GM19455 (cell line): ENCODE measurements around the gene TMEFF2.
"Not testable (repeated sequence)": the region's sequence is repeated elsewhere in the genome, so short reads cannot be mapped to it uniquely, and the experiment has no call there.

Experiments
- ATAC-seq: cut with Tn5 transposase; IDR thresholded peaks from one replicate; pipeline ENCODE4 v1.9.1; 2021; ENCODE audit not compliant: unreplicated experiment

The TMEFF2 gene

DNA sequence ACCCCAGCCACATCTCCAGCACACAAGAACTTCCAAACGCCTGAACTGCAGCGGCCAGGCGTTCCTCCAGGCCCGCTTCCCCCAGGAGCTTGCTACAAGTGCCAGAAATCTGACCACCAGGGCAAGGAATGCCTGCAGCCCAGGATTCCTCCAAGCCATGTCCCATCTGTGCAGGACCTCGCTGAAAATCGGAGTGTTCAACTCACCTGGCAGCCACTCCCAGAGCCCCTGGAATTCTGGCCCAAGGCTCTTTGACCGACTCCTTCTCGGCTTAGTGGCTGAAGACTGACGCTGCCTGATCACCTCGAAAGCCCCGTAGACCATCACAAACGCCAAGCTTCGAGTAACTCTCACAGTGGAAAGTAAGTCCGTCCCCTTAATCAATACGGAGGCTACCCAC is 62.1 kb downstream of the TMEFF2 start:
- ATAC-seq, result not testable (repeated sequence)

DNA sequence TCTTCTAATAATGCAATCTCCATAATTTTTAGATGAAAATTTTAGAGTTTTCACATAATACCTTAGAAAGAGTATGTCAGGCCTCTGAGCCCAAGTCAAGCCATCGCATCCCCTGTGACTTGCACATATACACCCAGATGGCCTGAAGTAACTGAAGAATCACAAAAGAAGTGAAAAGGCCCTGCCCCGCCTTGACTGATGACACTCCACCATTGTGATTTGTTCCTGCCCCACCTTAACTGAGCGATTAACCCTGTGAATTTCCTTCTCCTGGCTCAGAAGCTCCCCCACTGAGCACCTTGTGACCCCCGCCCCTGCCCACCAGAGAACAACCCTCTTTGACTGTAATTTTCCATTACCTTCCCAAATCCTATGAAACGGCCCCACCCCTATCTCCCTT is 64.4 kb downstream of the TMEFF2 start:
- ATAC-seq, result not testable (repeated sequence)

DNA sequence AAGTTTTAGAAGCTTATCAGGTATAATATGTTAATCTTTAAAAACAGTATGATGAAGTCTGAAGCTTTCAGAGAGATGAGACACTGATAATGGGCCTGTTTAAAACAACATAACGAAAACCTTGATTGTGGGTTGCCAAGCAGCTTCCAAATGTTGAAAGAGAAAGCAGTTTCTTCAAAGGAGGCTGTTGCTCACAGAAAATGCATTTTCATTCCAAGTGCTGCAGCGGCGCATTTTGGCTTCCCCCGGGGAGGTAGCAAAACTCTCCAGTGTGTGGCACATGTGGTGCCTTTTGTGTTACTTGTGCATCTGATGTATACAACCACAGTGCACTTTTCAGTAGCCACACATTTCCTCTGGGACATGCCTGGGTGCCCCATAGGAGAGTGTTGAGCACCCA is 66.1 kb downstream of the TMEFF2 start:
- ATAC-seq, result no peak

DNA sequence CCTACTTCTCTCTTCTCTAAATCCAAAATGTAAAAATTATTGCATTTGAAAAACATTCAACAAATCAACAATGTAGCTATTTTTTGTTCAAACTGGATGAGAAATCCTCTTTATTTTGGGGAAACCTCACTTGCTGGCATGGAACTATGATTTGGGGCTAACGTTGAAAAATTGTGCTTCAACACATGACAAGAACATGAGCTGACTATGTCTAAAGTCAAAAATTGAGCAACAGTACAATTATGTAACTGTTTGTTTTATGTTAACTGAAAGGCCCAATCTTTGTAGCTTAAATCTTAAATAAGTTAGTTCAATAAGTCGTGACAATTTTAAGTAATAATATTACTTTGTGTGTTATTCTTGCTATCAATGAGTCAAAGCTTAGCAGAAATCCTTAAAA is 67.3 kb downstream of the TMEFF2 start:
- no peak for ATAC-seq

DNA sequence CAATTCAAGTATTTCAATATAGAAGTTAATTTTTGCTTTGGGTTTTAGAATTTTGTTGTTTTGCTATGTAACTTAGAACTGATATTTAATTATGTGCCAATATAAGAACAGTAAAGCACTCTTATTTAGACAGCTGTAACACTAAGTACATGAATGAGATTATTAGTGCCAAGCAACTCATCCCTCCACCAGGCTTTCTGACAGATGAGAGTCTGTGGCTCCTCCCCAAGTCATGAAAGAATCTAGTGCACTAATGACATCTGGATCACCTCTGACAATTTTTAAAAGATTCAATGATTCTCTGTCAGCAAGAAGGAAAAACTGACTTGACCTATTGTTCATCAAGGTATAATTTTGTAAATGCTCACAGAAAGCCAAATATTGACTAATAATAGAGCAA is 67.8 kb downstream of the TMEFF2 start:
- no peak for ATAC-seq

DNA sequence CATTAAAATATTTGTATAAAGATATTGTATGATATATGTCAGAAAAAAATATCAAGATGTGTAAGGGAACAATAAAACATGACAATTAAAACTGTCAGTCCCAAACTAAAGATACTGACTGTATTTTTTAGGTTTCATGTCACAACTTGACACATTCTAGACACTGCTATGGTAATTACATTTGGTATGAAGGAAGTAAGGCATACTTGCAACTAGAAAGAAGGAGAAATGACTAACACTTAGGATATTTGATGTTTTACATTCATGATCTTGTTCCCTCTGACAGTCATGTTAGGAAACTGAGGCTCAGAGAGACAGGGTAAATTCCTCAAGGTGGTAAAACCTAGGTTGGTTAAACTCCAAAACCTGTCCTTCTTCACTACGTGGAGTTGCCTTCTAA is 68.3 kb downstream of the TMEFF2 start:
- ATAC-seq, result no peak

DNA sequence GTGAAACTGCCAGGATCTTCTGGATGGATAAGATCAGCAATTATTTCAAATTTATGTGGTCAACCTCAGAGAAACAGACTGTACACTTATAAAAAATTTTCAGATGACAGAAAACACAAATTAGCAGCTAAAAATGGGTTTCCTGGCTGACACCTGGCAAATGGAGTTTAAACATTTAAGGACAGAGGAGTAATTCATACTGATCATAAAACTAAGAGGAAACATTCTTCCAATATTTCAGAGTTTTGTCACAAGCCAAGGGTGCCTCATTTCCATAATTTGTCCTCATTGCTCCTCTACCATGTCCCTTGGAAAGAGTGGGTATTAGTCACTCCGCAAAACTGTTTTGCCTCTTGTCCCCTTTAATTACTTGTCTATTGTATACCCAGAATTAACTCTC is 70.2 kb downstream of the TMEFF2 start:
- ATAC-seq, result no peak

DNA sequence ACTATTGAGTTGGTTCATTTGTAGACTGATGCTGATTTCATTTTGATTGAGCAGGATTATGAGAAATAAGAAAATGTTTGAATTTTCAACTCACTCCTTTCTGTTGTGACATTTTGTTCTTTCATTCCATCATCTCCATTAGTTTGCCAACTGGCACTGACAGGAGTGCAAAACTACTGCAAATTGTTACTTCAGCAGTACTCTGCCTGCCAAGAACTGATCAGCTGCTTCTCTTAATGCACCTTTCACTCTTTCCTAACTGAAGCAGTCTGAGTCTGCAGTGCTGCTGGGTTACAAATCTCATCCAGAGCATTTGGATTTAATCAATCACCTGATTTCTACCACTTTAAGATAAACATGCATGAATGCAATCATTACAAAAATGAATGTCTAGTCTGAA is 70.9 kb downstream of the TMEFF2 start:
- ATAC-seq, result no peak

DNA sequence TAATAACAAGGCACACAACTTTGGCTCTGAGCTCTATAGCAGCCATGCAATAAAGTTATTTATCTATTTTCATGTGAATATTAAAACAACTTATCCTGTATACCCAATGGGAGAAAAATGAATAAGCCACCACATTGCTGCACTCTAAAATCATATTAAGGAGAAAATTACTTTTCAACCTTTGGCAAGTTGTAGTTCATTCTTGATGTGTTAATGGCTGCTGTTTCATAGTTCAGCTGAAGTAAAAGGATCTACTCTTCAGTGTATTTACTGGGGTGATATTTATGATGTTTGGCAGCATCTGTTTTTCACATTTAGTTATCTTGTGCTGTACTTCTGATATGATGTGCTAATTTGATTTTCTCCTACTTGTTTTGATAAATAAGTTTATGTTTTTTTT is 71.8 kb downstream of the TMEFF2 start:
- no peak for ATAC-seq

DNA sequence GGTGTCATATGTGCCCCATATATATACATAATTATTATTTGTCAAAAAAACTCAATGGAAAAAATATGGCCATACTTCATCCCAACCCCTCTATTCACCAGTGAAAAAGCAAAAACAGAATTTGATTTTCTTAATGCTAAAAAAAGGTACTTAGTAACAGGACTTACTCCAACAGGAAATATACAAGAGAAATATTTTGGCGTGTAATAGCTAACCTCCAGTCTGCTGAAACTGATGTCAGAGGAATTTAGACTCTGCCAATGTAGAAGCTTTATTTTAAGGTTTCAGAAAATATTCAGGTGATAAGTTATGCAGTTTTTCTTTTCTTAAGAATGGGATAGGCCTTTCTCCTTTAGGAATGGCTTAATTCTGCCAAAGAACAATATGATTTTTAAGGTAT is 72.6 kb downstream of the TMEFF2 start:
- ATAC-seq, result no peak

DNA sequence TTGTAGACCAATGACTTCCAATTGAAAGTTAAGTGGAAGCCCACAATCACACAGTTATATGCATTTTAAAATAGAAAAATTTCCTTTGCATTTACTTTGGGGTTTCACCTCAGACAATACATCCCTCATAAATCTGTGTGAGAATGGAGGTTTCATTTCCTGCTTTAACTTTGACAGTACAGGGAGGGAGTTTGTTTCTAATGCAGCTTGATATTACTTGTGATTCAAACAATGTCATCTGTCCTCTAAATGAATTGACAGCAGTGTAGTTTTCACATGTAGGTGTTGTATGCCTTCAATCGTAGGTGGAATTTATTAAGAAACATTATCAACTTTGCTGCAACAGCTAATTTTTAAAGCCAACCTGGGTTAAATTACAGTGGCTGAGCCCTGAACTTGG is 75.2 kb downstream of the TMEFF2 start:
- ATAC-seq, result no peak

DNA sequence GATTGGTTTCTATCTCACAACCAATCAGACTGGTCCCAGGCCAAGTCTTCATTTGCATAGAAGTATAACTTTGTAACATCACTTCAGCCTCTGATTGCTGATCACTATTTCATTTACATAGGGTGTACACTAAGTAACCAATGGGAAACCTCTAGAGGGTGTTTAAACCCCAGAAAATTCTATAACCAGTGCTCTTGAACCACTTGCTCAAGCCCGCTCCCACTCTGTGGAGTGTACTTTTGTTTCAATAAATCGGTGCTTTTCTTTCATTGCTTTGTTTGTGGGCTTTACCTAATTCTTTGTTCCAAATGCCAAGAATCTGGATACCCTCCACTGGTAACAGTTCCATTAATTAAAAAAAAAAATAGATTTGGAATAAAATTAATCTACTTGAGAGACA is 77.0 kb downstream of the TMEFF2 start:
- no peak for ATAC-seq

DNA sequence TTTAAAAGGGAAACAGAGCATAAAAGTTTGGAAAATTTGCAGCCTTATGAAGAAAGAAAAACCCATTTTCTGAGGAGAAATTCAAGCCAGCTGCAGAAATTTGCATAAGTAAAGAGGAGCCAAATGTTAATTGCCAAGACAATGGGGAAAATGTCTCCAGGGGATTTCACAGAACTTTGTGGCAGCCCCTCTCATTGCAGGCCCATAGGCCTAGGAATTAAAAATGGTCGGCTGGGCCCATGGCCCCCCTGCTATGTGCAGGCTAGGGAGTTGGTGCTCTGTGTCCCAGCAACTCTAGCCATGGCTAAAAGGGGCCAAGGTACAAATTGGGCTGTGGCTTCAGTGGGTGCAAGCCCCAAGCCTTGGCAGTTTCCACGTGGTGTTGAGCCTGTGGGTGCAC is 83.2 kb downstream of the TMEFF2 start:
- ATAC-seq, result not testable (repeated sequence)

DNA sequence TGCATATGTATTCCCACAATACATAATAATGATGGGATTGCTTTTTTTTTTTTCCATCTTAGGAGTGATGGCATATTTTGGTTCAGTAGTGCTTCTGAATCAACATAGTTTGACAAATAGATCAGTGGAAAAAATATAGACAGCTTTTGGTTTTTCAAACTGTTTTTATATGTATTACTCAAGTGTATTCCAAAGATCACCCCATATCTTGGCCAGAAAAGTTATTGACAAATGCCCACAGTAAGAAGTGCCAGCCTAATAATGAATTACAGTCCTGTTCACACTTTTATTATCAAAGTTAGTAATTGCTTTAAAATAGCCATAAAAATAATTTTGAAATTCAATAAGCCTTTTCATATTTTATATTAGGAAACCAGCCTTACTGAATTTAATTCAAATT is 95.0 kb downstream of the TMEFF2 start:
- ATAC-seq, result no peak

DNA sequence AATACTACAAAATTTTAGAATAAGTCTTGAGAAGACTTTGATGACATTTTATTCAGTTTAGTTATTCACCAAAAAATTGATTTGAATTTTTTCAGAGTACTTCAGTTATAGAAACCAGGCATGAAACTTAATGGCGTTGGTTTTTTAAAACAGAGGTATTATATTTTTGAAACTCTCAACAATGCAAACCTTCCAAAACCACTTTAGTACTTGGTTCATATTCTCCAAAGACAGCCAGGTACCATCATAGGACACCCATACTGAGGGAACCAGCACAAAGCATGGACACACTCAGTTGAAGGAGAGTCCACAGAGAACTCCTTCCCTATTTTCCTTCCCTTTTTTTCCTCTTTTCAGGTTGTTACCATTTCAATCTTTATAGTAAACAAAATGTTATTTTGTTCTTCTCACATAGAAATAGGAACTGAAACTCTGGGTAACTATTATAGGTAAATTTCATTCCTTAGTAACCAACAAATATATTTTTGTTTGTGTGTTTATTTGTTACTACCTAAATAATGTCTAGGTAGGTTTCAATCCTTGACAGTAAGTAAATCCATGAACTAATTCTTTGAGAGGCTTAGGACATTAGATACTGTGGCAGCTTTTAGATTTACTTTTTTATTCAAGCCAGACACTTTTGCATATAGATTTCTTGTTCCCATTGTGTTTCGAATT is 95.8 kb downstream of the TMEFF2 start:
- ATAC-seq, result no peak

DNA sequence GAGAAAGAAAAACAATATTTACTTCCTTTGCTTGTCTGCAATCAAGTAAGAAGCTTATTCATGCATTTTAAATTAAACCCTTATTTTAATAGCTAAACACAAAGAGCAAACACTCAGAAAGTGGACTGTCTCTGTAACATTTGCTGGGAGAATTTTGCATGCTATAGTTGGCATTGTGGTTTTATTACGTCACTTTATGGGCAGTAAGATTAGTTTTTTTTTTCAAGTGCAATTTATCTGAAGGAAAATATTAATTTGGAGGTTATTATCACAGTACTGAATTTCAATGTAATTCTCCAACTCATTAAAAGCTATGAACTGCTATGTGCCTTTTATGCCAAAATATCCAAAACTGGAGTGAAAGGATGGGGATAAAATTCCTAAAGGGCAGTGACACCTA is 103.3 kb downstream of the TMEFF2 start:
- no peak for ATAC-seq

DNA sequence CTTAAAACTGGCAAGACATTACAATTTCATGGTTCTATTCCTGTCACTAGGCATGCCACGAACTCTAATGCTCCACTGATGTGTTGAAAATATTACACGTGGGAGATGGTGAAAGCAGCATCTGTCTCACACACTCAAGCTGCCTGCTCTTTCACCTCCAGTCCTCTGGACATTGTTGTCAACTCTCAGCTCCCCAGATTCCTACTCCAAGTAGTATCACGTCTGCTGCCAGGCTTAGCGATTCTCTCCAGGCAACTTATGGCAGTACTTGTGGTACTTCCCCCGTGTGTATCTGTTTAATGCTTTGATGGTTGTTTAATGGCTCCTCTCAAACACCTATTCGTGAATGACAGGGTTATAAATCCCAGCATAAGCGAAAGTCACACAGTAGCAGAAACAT is 103.8 kb downstream of the TMEFF2 start:
- ATAC-seq, result no peak

DNA sequence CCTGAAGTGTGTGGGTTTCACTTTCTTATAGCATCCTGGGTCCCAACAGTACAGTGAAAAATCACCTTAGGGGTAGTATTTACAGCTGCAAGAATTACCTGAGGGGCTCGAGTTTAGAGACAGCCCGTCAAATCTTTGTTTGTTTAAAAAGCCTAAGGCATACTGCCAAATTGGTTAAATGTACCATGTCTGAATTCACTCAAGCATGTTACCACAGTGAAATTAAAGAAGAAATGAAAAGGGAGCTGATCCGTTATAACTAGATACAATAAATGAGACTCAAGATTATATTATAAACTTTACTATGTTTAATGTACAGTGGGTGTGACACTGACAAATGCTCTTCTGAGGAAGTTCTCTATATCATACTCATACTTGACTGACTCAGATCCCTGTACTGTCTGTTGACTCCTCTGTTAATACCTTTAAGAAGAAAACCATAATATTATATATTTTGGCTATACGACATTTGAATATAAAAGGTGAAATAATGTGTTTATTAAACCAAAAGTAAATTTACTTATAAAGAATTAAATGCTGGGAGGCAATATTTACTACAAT is 107.3 kb downstream of the TMEFF2 start:
- ATAC-seq, result no peak

DNA sequence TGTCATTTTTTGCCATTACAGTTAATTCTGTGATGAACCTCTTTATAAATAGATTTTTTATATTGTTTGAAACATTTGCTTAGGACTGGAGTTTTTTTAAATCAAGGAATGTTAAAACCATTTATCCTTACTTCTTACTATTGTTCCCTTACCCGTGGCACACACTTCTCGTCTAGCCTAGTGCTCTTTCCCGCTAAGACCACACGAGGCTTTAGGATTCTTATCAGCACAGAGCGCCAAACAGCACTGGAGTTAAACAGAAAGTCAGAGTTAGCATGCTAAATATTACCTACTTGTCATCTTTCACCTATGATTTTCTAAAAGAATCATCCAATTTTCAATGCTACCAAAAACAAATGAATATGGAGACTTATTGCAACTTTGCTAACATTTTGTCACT is 112.6 kb downstream of the TMEFF2 start:
- no peak for ATAC-seq

DNA sequence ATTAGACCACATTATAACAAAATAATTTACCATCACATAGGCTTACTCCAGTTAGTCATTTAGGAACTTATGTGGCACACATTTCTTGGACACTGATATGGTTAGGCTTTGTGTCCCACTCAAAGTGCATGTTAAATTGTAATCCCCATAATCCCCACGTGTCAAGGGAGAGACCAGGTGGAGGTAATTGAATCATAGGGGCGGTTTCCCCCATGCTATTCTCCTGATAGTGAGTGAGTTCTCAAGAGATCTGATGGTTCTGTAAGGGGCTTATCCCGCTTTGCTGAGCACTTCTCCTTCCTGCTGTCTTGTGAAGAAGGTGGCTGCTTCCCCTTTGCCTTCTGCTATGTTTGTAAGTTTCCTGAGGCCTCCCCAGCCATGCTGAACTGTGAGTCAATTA is 114.6 kb downstream of the TMEFF2 start:
- ATAC-seq, result not testable (repeated sequence)

DNA sequence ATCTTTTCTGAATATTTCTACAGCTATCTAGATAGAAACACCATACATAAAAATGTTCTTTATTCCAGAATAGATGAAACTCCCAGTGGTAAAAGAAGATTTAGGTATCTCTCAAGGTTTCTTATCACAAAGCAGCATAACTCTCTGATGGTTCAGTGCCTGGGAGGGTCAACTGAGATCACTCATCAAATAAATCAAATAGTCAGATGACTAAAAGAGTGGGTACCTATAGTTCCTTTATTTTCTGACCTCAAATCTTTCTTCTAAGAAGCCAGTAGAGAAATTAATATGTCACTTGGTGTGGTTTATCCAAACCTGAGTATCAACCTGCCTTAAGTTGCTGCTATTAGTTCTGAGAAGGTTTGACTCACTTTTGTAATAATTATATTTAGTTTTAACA is 120.9 kb downstream of the TMEFF2 start:
- no peak for ATAC-seq

DNA sequence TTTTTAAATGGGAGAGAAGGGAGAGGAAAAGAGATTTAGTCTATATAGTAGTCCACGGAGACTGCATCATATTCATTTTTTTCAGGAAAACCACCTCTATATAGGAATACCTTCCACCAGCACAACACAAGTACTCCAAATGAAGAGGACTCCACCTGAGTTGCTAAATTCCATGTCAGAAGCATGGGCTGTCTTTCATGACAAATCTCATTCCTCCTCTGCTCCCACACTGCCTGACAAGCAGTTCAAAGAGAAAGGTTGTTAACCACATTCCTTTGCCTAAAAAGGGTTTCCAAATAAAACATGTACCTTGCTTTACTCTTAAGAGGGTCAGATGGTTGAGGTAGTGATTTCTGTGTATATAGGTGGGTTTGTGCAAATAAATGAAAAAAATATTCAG is 122.0 kb downstream of the TMEFF2 start:
- ATAC-seq, result no peak

DNA sequence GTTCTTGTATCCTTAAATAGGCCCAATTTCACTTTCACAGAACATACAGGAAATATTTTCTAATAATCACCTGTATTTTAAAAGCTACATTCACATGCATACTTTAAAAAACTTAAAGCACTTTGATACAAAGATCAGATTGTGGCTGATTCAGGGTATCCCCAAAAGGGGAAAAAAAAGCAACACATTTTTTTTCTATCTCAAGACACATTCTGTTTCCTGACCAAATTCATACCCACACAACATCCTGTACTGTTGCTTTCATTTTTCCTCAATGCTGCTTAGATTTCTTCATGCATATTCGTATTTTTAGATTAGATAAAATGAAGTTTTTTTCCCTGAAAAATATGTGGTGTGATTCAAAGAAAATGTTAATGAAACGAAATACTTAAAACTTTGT is 122.5 kb downstream of the TMEFF2 start:
- ATAC-seq, result no peak
